Measurements from ENCODE around the gene PSMG2. TPM values are rescaled to one million over a fixed set of nuclear protein-coding genes. Genes with fewer than 3 reads are reported as not detected.

The PSMG2 gene
- total and polyA plus RNA-seq, 2 of the 13 experiments (the other 11 are each of a cell fraction or from before 2014, with no cell fraction given) = 53.4 to 94.8 TPM

- TF ChIP-seq ZFP91 (CRISPR knock-in tag; IDR thresholded peaks at IDR 0.05; ENCODE audit: borderline replicate concordance) (peak; percentile 67; the same call in 1 of the 2 replicates), SSRP1 (CRISPR knock-in tag; IDR thresholded peaks at IDR 0.05) (no peak), SRF (IDR thresholded peaks at IDR 0.05; ENCODE audit: low read depth, low read length) (no peak), CEBPG (CRISPR knock-in tag; IDR thresholded peaks at IDR 0.05) (0 out of 2 replicates have a peak, but pooled peaks have one; percentile 10), ZC3H13 (CRISPR knock-in tag; IDR thresholded peaks at IDR 0.05) (no peak), RARG (CRISPR knock-in tag; IDR thresholded peaks at IDR 0.05; ENCODE audit: low read depth) (no peak), SIX1 (CRISPR knock-in tag; IDR thresholded peaks at IDR 0.05; ENCODE audit: borderline replicate concordance) (no peak), ZNF777 (CRISPR knock-in tag; IDR thresholded peaks at IDR 0.05) (no peak), FOXK1 (CRISPR knock-in tag; IDR thresholded peaks at IDR 0.05; ENCODE audit: borderline replicate concordance, low read depth) (peak; percentile 43; the same call in 1 of the 2 replicates), ZNF569 (CRISPR knock-in tag; IDR thresholded peaks at IDR 0.05; ENCODE audit: borderline replicate concordance) (0 out of 2 replicates have a peak, but pooled peaks have one; percentile 44), DNMT1 (CRISPR knock-in tag; IDR thresholded peaks at IDR 0.05) (no peak), ZNF550 (CRISPR knock-in tag; IDR thresholded peaks at IDR 0.05; ENCODE audit: borderline replicate concordance) (no peak), PHF8 (CRISPR knock-in tag; IDR thresholded peaks at IDR 0.05) (0 out of 2 replicates have a peak, but pooled peaks have one; percentile 21), ZNF567 (CRISPR knock-in tag; IDR thresholded peaks at IDR 0.05; ENCODE audit: borderline replicate concordance) (no peak), ZNF883 (CRISPR knock-in tag; IDR thresholded peaks at IDR 0.05; ENCODE audit: not compliant biosample characterization) (no peak), ZNF564 (CRISPR knock-in tag; IDR thresholded peaks at IDR 0.05) (no peak), ZNF20 (CRISPR knock-in tag; IDR thresholded peaks at IDR 0.05) (no peak), MEIS2 (CRISPR knock-in tag; IDR thresholded peaks at IDR 0.05) (peak; percentile 57; the same call in 1 of the 2 replicates), EZH2 (conservative IDR thresholded peaks at IDR 0.05; ENCODE audit: low read depth, low read length) (no peak), CREBL2 (CRISPR knock-in tag; IDR thresholded peaks at IDR 0.05; ENCODE audit: borderline replicate concordance) (no peak), ZNF879 (CRISPR knock-in tag; IDR thresholded peaks at IDR 0.05) (no peak)
- TF ChIP-seq, protein P1, sequence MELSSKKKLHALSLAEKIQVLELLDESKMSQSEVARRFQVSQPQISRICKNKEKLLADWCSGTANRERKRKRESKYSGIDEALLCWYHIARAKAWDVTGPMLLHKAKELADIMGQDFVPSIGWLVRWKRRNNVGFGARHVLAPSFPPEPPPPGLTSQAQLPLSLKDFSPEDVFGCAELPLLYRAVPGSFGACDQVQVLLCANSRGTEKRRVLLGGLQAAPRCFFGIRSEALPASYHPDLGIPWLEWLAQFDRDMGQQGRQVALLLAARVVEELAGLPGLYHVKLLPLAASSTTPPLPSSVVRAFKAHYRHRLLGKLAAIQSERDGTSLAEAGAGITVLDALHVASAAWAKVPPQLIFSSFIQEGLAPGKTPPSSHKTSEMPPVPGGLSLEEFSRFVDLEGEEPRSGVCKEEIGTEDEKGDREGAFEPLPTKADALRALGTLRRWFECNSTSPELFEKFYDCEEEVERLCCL (CRISPR knock-in tag; IDR thresholded peaks at IDR 0.05; ENCODE audit: borderline replicate concordance) = no peak
- TF ChIP-seq, protein P2, sequence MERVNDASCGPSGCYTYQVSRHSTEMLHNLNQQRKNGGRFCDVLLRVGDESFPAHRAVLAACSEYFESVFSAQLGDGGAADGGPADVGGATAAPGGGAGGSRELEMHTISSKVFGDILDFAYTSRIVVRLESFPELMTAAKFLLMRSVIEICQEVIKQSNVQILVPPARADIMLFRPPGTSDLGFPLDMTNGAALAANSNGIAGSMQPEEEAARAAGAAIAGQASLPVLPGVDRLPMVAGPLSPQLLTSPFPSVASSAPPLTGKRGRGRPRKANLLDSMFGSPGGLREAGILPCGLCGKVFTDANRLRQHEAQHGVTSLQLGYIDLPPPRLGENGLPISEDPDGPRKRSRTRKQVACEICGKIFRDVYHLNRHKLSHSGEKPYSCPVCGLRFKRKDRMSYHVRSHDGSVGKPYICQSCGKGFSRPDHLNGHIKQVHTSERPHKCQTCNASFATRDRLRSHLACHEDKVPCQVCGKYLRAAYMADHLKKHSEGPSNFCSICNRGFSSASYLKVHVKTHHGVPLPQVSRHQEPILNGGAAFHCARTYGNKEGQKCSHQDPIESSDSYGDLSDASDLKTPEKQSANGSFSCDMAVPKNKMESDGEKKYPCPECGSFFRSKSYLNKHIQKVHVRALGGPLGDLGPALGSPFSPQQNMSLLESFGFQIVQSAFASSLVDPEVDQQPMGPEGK (CRISPR knock-in tag; IDR thresholded peaks at IDR 0.05) = no peak
- TF ChIP-seq, protein P3, sequence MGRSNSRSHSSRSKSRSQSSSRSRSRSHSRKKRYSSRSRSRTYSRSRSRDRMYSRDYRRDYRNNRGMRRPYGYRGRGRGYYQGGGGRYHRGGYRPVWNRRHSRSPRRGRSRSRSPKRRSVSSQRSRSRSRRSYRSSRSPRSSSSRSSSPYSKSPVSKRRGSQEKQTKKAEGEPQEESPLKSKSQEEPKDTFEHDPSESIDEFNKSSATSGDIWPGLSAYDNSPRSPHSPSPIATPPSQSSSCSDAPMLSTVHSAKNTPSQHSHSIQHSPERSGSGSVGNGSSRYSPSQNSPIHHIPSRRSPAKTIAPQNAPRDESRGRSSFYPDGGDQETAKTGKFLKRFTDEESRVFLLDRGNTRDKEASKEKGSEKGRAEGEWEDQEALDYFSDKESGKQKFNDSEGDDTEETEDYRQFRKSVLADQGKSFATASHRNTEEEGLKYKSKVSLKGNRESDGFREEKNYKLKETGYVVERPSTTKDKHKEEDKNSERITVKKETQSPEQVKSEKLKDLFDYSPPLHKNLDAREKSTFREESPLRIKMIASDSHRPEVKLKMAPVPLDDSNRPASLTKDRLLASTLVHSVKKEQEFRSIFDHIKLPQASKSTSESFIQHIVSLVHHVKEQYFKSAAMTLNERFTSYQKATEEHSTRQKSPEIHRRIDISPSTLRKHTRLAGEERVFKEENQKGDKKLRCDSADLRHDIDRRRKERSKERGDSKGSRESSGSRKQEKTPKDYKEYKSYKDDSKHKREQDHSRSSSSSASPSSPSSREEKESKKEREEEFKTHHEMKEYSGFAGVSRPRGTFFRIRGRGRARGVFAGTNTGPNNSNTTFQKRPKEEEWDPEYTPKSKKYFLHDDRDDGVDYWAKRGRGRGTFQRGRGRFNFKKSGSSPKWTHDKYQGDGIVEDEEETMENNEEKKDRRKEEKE (IDR thresholded peaks at IDR 0.05) = no peak
These were observed 64.2 kb downstream of the PSMG2 start (continued) for GRCh38 chr18:12766986-12767433.

Data from HepG2 (cell line).